H1 (cell line): ENCODE results near the gene NPIPA7. TPM values are rescaled to one million over a fixed set of nuclear protein-coding genes. Genes with fewer than 3 reads are reported as not detected.
"Not testable (repeated sequence)": the region's sequence is repeated elsewhere in the genome, so short reads cannot be mapped to it uniquely, and the experiment has no call there.

Experiments
- CTCF ChIA-PET: fragments of 300-600 bp; sonication (Branson Sonifier 250); formaldehyde crosslinking; loops from one replicate; lab custom pipeline; 2021; ENCODE audit not compliant: partially characterized antibody; lab: Charles Lee
- POLR2A ChIA-PET: fragments of 300-600 bp; sonication (Branson Sonifier 250); formaldehyde crosslinking; loops from one replicate; lab custom pipeline; 2021; ENCODE audit warnings: inconsistent platforms; ENCODE audit not compliant: partially characterized antibody; lab: Charles Lee
- DNase-seq, 2 experiments: peaks; one replicate each; pipeline versions ENCODE4 v3.0.0 to v3.0.0-alpha.2; 2010 to 2022; ENCODE audit warnings: low spot score in 2 of 2, low read depth in 1 of 2, mixed read lengths in 1 of 2
- FAIRE-seq: peaks from 2 replicates; lab custom pipeline; 2011; peaks lifted over from hg19 to GRCh38; lab: Jason Lieb, UNC
- H2AFZ ChIP-seq: 2 replicates; pipeline ENCODE4 v1.8.1; 2012; ENCODE audit warnings: low read length, inconsistent platforms
- H2AK5ac ChIP-seq: 2 replicates; pipeline ENCODE4 v1.6.1; 2013; ENCODE audit warnings: low read depth, low read length
- H2BK120ac ChIP-seq: replicated peaks from 2 replicates; pipeline ENCODE3; 2013; ENCODE audit warnings: low read depth, low read length, inconsistent platforms
- H2BK12ac ChIP-seq: 2 replicates; pipeline ENCODE4 v1.6.1; 2013; ENCODE audit warnings: low read depth, low read length
- H2BK15ac ChIP-seq: 2 replicates; pipeline ENCODE4 v1.6.1; 2013; ENCODE audit warnings: low read length
- H2BK20ac ChIP-seq: 2 replicates; pipeline ENCODE4 v1.6.1; 2013; ENCODE audit warnings: low read length
- H2BK5ac ChIP-seq: 2 replicates; pipeline ENCODE4 v1.6.1; 2013; ENCODE audit warnings: low read depth, low read length
- H3K14ac ChIP-seq: 2 replicates; pipeline ENCODE4 v1.6.1; 2013; ENCODE audit warnings: inconsistent platforms; ENCODE audit not compliant: insufficient read length
- H3K18ac ChIP-seq: 2 replicates; pipeline ENCODE4 v1.6.1; 2013; ENCODE audit warnings: low read length; ENCODE audit errors: extremely low read depth
- H3K23ac ChIP-seq: 2 replicates; pipeline ENCODE4 v1.6.1; 2013; ENCODE audit warnings: inconsistent platforms; ENCODE audit not compliant: insufficient read length
- H3K23me2 ChIP-seq: 2 replicates; pipeline ENCODE4 v1.6.1; 2013; ENCODE audit warnings: low read depth, low read length
- H3K27ac ChIP-seq: 2 replicates; pipeline ENCODE4 v1.6.1; 2011; ENCODE audit warnings: low read depth, low read length, inconsistent platforms
- H3K27me3 ChIP-seq, 4 experiments: replicated peaks in 1 of 4; 1 replicate in 1 of 4; 2 replicates in 3 of 4; pipeline versions ENCODE4 v1.6.1 to v1.8.1; 2011 to 2013; ENCODE audit warnings: low read length in 3 of 4, mild to moderate bottlenecking in 3 of 4, inconsistent platforms in 2 of 4, mixed read lengths in 2 of 4, moderate library complexity in 1 of 4; ENCODE audit not compliant: control insufficient read depth in 3 of 4, insufficient read depth in 3 of 4; ENCODE audit errors: extremely low read depth in 1 of 4
- H3K36me3 ChIP-seq, 4 experiments: 2 replicates each; pipeline versions ENCODE4 v1.6.1 to v1.8.1; 2011 to 2013; ENCODE audit warnings: mild to moderate bottlenecking in 4 of 4, low read length in 3 of 4, moderate library complexity in 2 of 4, control low read depth in 1 of 4, inconsistent platforms in 1 of 4; ENCODE audit not compliant: insufficient read depth in 4 of 4, control insufficient read depth in 2 of 4
- H3K4ac ChIP-seq: replicated peaks from 2 replicates; pipeline ENCODE3; 2013; ENCODE audit warnings: low read length, low read depth, mixed read lengths, inconsistent platforms; ENCODE audit not compliant: insufficient read length
- H3K4me1 ChIP-seq, 4 experiments: replicated peaks in 1 of 4; 1 replicate in 1 of 4; 2 replicates in 3 of 4; pipeline versions ENCODE4 v1.6.1 to v1.8.1; 2011 to 2013; ENCODE audit warnings: low read length in 3 of 4, inconsistent platforms in 2 of 4, mixed read lengths in 1 of 4; ENCODE audit not compliant: insufficient read depth in 4 of 4, control insufficient read depth in 3 of 4
- H3K4me2 ChIP-seq, 2 experiments: 2 replicates each; pipeline versions ENCODE4 v1.6.1 to v1.8.1; 2011 to 2013; ENCODE audit warnings: low read depth in 2 of 2, low read length in 2 of 2, control low read depth in 1 of 2, inconsistent platforms in 1 of 2, mild to moderate bottlenecking in 1 of 2; ENCODE audit not compliant: insufficient read depth in 1 of 2
- H3K4me3 ChIP-seq, 4 experiments: fragments of 200-600, 300-600 bp in 1 of 4; sonication (generic), shearing (Covaris generic), sonication (Bioruptor Twin) in 1 of 4; 2 replicates each; pipeline versions ENCODE4 v1.5.1 to v1.8.1; 2011 to 2016; ENCODE audit warnings: low read length in 4 of 4, low read depth in 3 of 4, control low read depth in 2 of 4, inconsistent platforms in 2 of 4, mild to moderate bottlenecking in 2 of 4, mixed read lengths in 1 of 4, moderate library complexity in 1 of 4; ENCODE audit not compliant: insufficient read depth in 2 of 4; ENCODE audit errors: extremely low read depth in 1 of 4
- H3K56ac ChIP-seq: replicated peaks from 2 replicates; pipeline ENCODE3; 2013; ENCODE audit warnings: low read depth, mild to moderate bottlenecking, mixed read lengths, low read length, inconsistent platforms; ENCODE audit not compliant: insufficient read length
- H3K79me1 ChIP-seq: 2 replicates; pipeline ENCODE4 v1.6.1; 2013; ENCODE audit warnings: low read depth, low read length, control low read depth
- H3K79me2 ChIP-seq, 2 experiments: 2 replicates each; pipeline versions ENCODE4 v1.6.1 to v1.8.1; 2012 to 2013; ENCODE audit warnings: low read length in 2 of 2, mild to moderate bottlenecking in 2 of 2, inconsistent platforms in 1 of 2; ENCODE audit not compliant: insufficient read depth in 2 of 2, control insufficient read depth in 1 of 2
- H3K9ac ChIP-seq, 4 experiments: replicated peaks in 1 of 4; 1 replicate in 1 of 4; 2 replicates in 3 of 4; pipeline versions ENCODE4 v1.6.1 to v1.8.1; 2011 to 2013; ENCODE audit warnings: low read depth in 3 of 4, low read length in 3 of 4, control low read depth in 2 of 4, mild to moderate bottlenecking in 2 of 4, moderate library complexity in 2 of 4, inconsistent platforms in 1 of 4; ENCODE audit errors: extremely low read depth in 1 of 4
- H3K9me3 ChIP-seq, 2 experiments: 2 replicates each; pipeline versions ENCODE4 v1.6.1 to v1.8.1; 2012 to 2013; ENCODE audit warnings: mild to moderate bottlenecking in 2 of 2, moderate library complexity in 2 of 2, control low read depth in 1 of 2, inconsistent platforms in 1 of 2, low read depth in 1 of 2, low read length in 1 of 2, mixed read lengths in 1 of 2; ENCODE audit not compliant: insufficient read depth in 2 of 2
- H4K20me1 ChIP-seq, 2 experiments: replicated peaks in 1 of 2; 2 replicates each; pipeline versions ENCODE3 to v1.8.1; 2011 to 2013; ENCODE audit warnings: inconsistent platforms in 2 of 2, low read length in 2 of 2, mild to moderate bottlenecking in 1 of 2; ENCODE audit not compliant: insufficient read depth in 2 of 2, control insufficient read depth in 1 of 2
- H4K5ac ChIP-seq: 2 replicates; pipeline ENCODE4 v1.6.1; 2013; ENCODE audit warnings: low read length, low read depth, mixed read lengths, inconsistent platforms; ENCODE audit not compliant: insufficient read length
- H4K8ac ChIP-seq: 2 replicates; pipeline ENCODE4 v1.8.0; 2013; ENCODE audit warnings: mild to moderate bottlenecking, moderate library complexity, low read length, inconsistent platforms; ENCODE audit not compliant: insufficient read depth; ENCODE audit errors: extremely low read depth
- H4K91ac ChIP-seq: replicated peaks from 2 replicates; pipeline ENCODE3; 2013; ENCODE audit warnings: low read length, mixed read lengths, inconsistent platforms; ENCODE audit not compliant: insufficient read length
- WGBS, 2 experiments: shearing (Covaris generic) in 1 of 2; methylation state at CpG; one replicate each; pipeline versions ENCODE4 v1.1.6 to v1.1.7; 2013 to 2015; ENCODE audit warnings: low lambda C conversion rate in 2 of 2, mixed read lengths in 2 of 2, inconsistent platforms in 1 of 2, low coverage in 1 of 2, missing lambda C conversion rate in 1 of 2; ENCODE audit not compliant: insufficient replicate concordance in 2 of 2, insufficient coverage in 1 of 2, insufficient read length in 1 of 2; ENCODE audit errors: extremely low coverage in 1 of 2, missing lambda C conversion rate in 1 of 2; 5-methylcytosine and 5-hydroxymethylcytosine counted together
- polyA plus RNA-seq, 7 experiments: library from polyadenylated mRNA; depleted of rRNA in 3 of 7; stranded (reverse) in 5 of 7; unstranded in 2 of 7; fragments of >200 nt in 5 of 7; fragments of 200-250 nt in 2 of 7; gene quantifications; 1 replicate in 5 of 7; 2 replicates in 1 of 7; 4 replicates in 1 of 7; pipeline versions ENCODE4 v1.2.1 to v1.2.3, GENCODE V29; 2011 to 2013; ENCODE audit warnings: missing spikeins in 2 of 7, mixed read lengths in 2 of 7
- total RNA-seq: library from RNA; stranded (reverse); fragmentation: NEBNext Ultra II Directional; extraction: Animal tissue kit (Norgen Biotek cat#: 25700); gene quantifications from 2 replicates; pipeline ENCODE4 v1.2.1, GENCODE V29; 2021

NPIPA7 gene
- total and polyA plus RNA-seq, 2 of the 8 experiments (the other 6 are each of a cell fraction or from before 2014, with no cell fraction given), result 7.6 to 36.5 TPM

GRCh38 chr16:16417071-16417470 is 38.1 kb downstream of the NPIPA7 start:
- H2BK20ac ChIP-seq, H3K23me2 ChIP-seq, H3K9ac ChIP-seq, H4K8ac ChIP-seq, H3K79me1 ChIP-seq, H3K36me3 ChIP-seq, H3K79me2 ChIP-seq, H4K20me1 ChIP-seq, DNase-seq, H3K23ac ChIP-seq, H2AFZ ChIP-seq, H3K14ac ChIP-seq, CTCF ChIA-PET, H3K9me3 ChIP-seq, H4K91ac ChIP-seq, H3K4me1 ChIP-seq, H3K27ac ChIP-seq, H2BK12ac ChIP-seq, H2BK5ac ChIP-seq, H3K18ac ChIP-seq, H3K27me3 ChIP-seq, H4K5ac ChIP-seq, FAIRE-seq, H3K4ac ChIP-seq, H3K56ac ChIP-seq, H3K4me2 ChIP-seq, POLR2A ChIA-PET, H2AK5ac ChIP-seq, H2BK15ac ChIP-seq, H3K4me3 ChIP-seq, H2BK120ac ChIP-seq: not testable (repeated sequence)
- no CpG with 5 or more reads among the region's 5 CpGs for WGBS, 2 experiments

- H3K4me1 ChIP-seq, H3K23me2 ChIP-seq, FAIRE-seq, H3K4me2 ChIP-seq, H3K9ac ChIP-seq, H3K27me3 ChIP-seq, H4K8ac ChIP-seq, H3K23ac ChIP-seq, H4K20me1 ChIP-seq, DNase-seq, CTCF ChIA-PET, H2AK5ac ChIP-seq, H2BK12ac ChIP-seq, H3K79me2 ChIP-seq, H3K14ac ChIP-seq, POLR2A ChIA-PET, H4K91ac ChIP-seq, H4K5ac ChIP-seq, H3K56ac ChIP-seq, H2BK5ac ChIP-seq, H2BK20ac ChIP-seq, H3K27ac ChIP-seq, H3K4ac ChIP-seq, H3K18ac ChIP-seq, H2BK120ac ChIP-seq, H2AFZ ChIP-seq, H3K9me3 ChIP-seq, H3K4me3 ChIP-seq, H3K79me1 ChIP-seq, H3K36me3 ChIP-seq, H2BK15ac ChIP-seq: not testable (repeated sequence)
- 50% methylated on average over 1 of the region's 5 CpGs; no CpG with 5 or more reads in 1 of the 2 experiments for WGBS, 2 experiments
Observed at GRCh38 chr16:16417914-16418544, 39.1 kb downstream of the NPIPA7 start.
